Osteocyte (in vitro differentiated cells): Measurements from ENCODE around the gene CKLF. TPM values are rescaled to one million over a fixed set of nuclear protein-coding genes. Genes with fewer than 3 reads are reported as not detected.
A peak's percentile ranks its signal among the peaks of the same experiment; 100 is the strongest.

ENCODE experiments used
- DNase-seq: peaks from one replicate; pipeline ENCODE4 v3.0.0; 2021; ENCODE audit warnings: mixed read lengths; ENCODE audit not compliant: unreplicated experiment; ENCODE audit errors: extremely low spot score
- H3K27ac Mint-ChIP-seq: one replicate; pipeline ENCODE4 v1.8.0; 2021; ENCODE audit warnings: mild to moderate bottlenecking, mixed read lengths; ENCODE audit not compliant: unreplicated experiment
- H3K27me3 Mint-ChIP-seq: one replicate; pipeline ENCODE4 v1.8.0; 2021; ENCODE audit warnings: mixed read lengths; ENCODE audit not compliant: unreplicated experiment
- H3K36me3 Mint-ChIP-seq: one replicate; pipeline ENCODE4 v1.8.0; 2021; ENCODE audit warnings: mixed read lengths; ENCODE audit not compliant: unreplicated experiment
- H3K4me1 Mint-ChIP-seq: one replicate; pipeline ENCODE4 v1.8.0; 2021; ENCODE audit warnings: mixed read lengths; ENCODE audit not compliant: unreplicated experiment
- H3K4me3 Mint-ChIP-seq: one replicate; pipeline ENCODE4 v1.8.0; 2021; ENCODE audit warnings: mild to moderate bottlenecking, moderate library complexity, mixed read lengths; ENCODE audit not compliant: unreplicated experiment
- H3K9me3 Mint-ChIP-seq: one replicate; pipeline ENCODE4 v1.8.0; 2021; ENCODE audit warnings: mixed read lengths; ENCODE audit not compliant: unreplicated experiment
- CTCF ChIP-seq: fragments of 200-600 bp; sonication (generic); IDR thresholded peaks from 2 replicates; pipeline ENCODE4 v1.5.0; 2021; ENCODE audit warnings: antibody characterized with exemption, mild to moderate bottlenecking, moderate library complexity
- long read RNA-seq: library from polyadenylated mRNA; unstranded; transcript quantifications from one replicate; pipeline ENCODE4 v2.0.0, GENCODE V29; 2021
- total RNA-seq: library from RNA; stranded (reverse); gene quantifications from 2 replicates; pipeline ENCODE4 v1.2.1, GENCODE V29; 2021

Gene CKLF
- 41.5 and 42.5 TPM in 2 replicates for total RNA-seq
- long read RNA-seq, transcript CKLF-201 (4 exons, 669 nt) = major isoform, 7 of 11 reads
- long read RNA-seq, partial matches to known transcripts = 0 of 11 reads
- long read RNA-seq, other reads (novel, unspliced or antisense) = 2 of 11 reads

- peak; percentile 97 for DNase-seq
- Mint-ChIP-seq H3K4me3 (peak within 1 kb of the TSS; percentile 93), H3K27me3 (no peaks in the 10 kb centered on the region), H3K9me3 (no peaks in the 10 kb centered on the region), H3K36me3 (peaks cover 12% of the 10 kb centered on the region), H3K4me1 (peaks cover 63% of the 10 kb centered on the region), H3K27ac (peak within 1 kb of the TSS; percentile 90)
- no peak for TF ChIP-seq CTCF
Measured at GRCh38 chr16:66552286-66553177, at the start of gene CKLF. CKLF (plus strand) TSS chr16:66552576; CDS start chr16:66552716, 140 bp downstream.

- no peak for TF ChIP-seq CTCF
- Mint-ChIP-seq H3K9me3 (no peaks in the 10 kb centered on the region), H3K27me3 (peaks cover 3% of the 10 kb centered on the region), H3K36me3 (peaks cover 7% of the 10 kb centered on the region), H3K4me1 (peaks cover 29% of the 10 kb centered on the region), H3K27ac (no peak overlapping the region), H3K4me3 (no peak overlapping the region)
- DNase-seq = no peak
Measured at GRCh38 chr16:66503030-66503429, 49.3 kb upstream of the CKLF start.

GRCh38 chr16:66503612-66504011 lies 48.8 kb upstream of the CKLF start:
- Mint-ChIP-seq H3K27ac (no peak overlapping the region), H3K4me3 (no peak overlapping the region), H3K27me3 (peaks cover 1% of the 10 kb centered on the region), H3K36me3 (peaks cover 6% of the 10 kb centered on the region), H3K9me3 (no peaks in the 10 kb centered on the region), H3K4me1 (peaks cover 35% of the 10 kb centered on the region)
- no peak for DNase-seq
- TF ChIP-seq CTCF = no peak

GRCh38 chr16:66507731-66508239 lies 44.6 kb upstream of the CKLF start:
- TF ChIP-seq CTCF = no peak
- Mint-ChIP-seq H3K36me3 (peaks cover 5% of the 10 kb centered on the region), H3K4me1 (peaks cover 62% of the 10 kb centered on the region), H3K27ac (peak overlapping the region; percentile 87), H3K4me3 (peak overlapping the region; percentile 12), H3K27me3 (no peaks in the 10 kb centered on the region), H3K9me3 (no peaks in the 10 kb centered on the region)
- no peak for DNase-seq
